Subcutaneous adipose tissue (tissue), 4 donors: ENCODE measurements around the gene SMIM13. TPM values are rescaled to one million over a fixed set of nuclear protein-coding genes. Genes with fewer than 3 reads are reported as not detected.

Source experiments
- total RNA-seq, 4 donors: library from RNA; depleted of rRNA; stranded (reverse); fragments of >200 nt; gene quantifications; one replicate each; pipeline ENCODE4 v1.1.0, GENCODE V29; 2016
- TF ChIP-seq, protein P1 (sequence below): fragments of 450-650 bp; IDR thresholded peaks from one replicate; pipeline ENCODE4 v1.5.1; 2016; ENCODE audit warnings: low read depth, mild to moderate bottlenecking, control low read depth, antibody characterized with exemption, moderate library complexity

The SMIM13 gene
- total RNA-seq, 4 donors from 2014 or later: 4.0 to 9.9 (median 6.7) TPM

GRCh38 chr6:11162262-11162661 is 68.6 kb downstream of the SMIM13 start:
- TF ChIP-seq, protein P1, sequence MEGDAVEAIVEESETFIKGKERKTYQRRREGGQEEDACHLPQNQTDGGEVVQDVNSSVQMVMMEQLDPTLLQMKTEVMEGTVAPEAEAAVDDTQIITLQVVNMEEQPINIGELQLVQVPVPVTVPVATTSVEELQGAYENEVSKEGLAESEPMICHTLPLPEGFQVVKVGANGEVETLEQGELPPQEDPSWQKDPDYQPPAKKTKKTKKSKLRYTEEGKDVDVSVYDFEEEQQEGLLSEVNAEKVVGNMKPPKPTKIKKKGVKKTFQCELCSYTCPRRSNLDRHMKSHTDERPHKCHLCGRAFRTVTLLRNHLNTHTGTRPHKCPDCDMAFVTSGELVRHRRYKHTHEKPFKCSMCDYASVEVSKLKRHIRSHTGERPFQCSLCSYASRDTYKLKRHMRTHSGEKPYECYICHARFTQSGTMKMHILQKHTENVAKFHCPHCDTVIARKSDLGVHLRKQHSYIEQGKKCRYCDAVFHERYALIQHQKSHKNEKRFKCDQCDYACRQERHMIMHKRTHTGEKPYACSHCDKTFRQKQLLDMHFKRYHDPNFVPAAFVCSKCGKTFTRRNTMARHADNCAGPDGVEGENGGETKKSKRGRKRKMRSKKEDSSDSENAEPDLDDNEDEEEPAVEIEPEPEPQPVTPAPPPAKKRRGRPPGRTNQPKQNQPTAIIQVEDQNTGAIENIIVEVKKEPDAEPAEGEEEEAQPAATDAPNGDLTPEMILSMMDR: no peak

- TF ChIP-seq, protein P1: no peak
These were observed 70.3 kb downstream of the SMIM13 start for GRCh38 chr6:11163932-11164331.

- TF ChIP-seq, protein P1: no peak
These were observed 71.3 kb downstream of the SMIM13 start for GRCh38 chr6:11164717-11165646.

DNA sequence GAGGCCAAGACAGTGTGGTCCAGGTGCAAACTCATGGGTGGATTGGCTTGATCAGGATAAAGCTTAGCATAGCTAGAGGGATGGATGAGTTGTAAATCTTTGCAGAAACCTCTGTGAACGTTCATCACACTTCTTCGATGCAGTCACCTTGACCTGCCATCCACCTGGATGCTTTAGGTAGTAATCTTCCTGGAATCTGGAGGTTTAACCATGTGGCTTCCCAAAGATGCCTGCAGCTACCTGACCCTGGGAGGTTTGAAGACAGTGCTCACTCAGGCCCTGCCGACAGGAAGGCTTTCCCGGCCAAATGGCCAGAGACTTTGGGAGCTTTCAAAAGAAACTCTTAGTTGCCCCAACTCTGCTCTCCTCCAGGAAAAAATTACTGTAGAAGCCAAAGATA is 73.3 kb downstream of the SMIM13 start:
- TF ChIP-seq, protein P1: no peak

DNA sequence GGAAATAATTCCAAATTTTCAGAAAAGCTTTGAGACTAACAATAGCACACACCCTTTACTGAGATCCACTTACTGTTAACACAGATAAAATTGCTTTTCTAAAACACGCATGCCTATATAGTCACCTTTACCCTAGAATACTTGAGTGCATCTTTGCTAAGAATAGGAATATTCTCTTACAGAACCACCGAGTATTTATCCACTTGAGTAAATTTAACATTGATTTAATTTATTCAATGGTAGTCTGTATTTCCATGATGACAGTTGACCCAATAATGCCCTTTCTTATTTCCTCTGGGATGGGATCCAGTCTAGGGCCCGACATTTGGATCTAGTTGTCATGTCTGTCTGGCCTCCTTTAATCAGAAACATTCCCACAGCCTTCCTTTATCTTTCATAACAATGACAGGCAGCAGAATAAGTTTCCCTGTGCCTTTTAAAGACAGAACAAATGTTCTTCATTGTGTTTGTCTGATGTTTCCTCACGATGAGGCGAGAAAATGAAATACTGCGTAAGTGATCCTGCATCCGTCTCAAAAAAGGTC is 74.5 kb downstream of the SMIM13 start:
- TF ChIP-seq, protein P1: no peak

DNA sequence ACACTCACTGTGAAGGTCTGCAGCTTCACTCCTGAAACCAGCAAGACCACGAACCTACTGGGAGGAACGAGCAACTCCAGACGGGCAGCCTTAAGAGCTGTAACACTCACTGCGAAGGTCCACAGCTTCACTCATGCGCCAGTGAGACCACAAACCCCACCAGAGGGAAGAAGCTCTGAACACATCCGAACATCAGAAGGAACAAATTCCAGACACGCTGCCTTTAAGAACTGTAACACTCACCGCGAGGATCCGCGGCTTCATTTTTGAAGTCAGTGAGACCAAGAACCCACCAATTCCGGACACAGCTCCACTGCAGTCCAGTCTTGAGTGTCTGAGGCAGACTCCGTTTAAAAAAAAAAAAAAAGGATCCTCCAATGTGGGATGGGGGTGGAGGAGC is 78.3 kb downstream of the SMIM13 start:
- TF ChIP-seq, protein P1: no peak

- TF ChIP-seq, protein P1: no peak
These were observed 79.1 kb downstream of the SMIM13 start for GRCh38 chr6:11172501-11173327.
